Prostate gland (tissue), 2 donors: ENCODE data around the gene CLEC16A.

Source experiments
- CTCF ChIP-seq, 4 experiments: fragments of 200-600 bp in 2 of 4; fragments of 450-650 bp in 2 of 4; sonication (generic) in 2 of 4; IDR thresholded peaks; 1 replicate in 3 of 4; 2 replicates in 1 of 4; pipeline ENCODE4 v1.5.1; 2016 to 2019; ENCODE audit warnings: antibody characterized with exemption in 4 of 4, mild to moderate bottlenecking in 2 of 4, moderate library complexity in 2 of 4
- POLR2A ChIP-seq: fragments of 450-650 bp; IDR thresholded peaks from one replicate; pipeline ENCODE4 v1.6.1; 2016; ENCODE audit warnings: antibody characterized with exemption, mild to moderate bottlenecking
- POLR2AphosphoS5 ChIP-seq: sonication (generic); formaldehyde crosslinking; IDR thresholded peaks from one replicate; pipeline ENCODE4 v1.6.1; 2017; ENCODE audit warnings: antibody characterized with exemption

- no peak for TF ChIP-seq CTCF (IDR thresholded peaks at IDR 0.05)
- TF ChIP-seq POLR2A = no peak
- TF ChIP-seq POLR2AphosphoS5 = no peak
Observed at GRCh38 chr16:11024333-11025053, 80.1 kb downstream of the CLEC16A start.
